C4-2B (cell line): Measurements from ENCODE around the gene REPIN1.

Source experiments
- CTCF ChIP-seq: fragments of 450-650 bp; conservative IDR thresholded peaks from 2 replicates; pipeline ENCODE4 v1.5.1; 2017; ENCODE audit warnings: mild to moderate bottlenecking
- ZFX ChIP-seq: fragments of 450-650 bp; IDR thresholded peaks from 2 replicates; pipeline ENCODE4 v1.6.1; 2017

GRCh38 chr7:150379441-150380379 is 11.1 kb downstream of the REPIN1 start:
- TF ChIP-seq CTCF: no peak
- no peak for TF ChIP-seq ZFX
